ENCODE results near the gene NOS1AP.
"Not testable (repeated sequence)": the region's sequence is repeated elsewhere in the genome, so short reads cannot be mapped to it uniquely, and the experiment has no call there.

Gene NOS1AP

DNA sequence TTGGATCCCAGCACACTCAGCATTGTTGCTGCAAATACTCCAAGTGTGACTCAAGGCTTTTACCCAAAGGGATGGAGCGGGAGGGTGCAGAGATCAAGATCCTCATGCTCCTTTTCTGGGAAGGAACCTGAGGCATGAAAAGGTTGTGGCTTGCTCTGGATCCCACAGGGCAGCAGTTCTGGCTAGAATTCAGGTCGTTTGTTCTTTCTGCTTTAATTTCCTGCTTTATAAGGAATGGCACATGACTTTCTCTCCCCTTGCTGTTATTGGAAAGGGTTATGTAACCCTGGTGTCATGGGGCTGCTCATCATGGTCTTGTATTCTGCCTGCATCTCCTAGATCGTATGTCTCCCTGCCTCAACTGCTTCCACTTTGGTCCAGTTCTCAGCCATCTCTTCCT, 101.6 kb downstream of the NOS1AP start:
- ChIA-PET CTCF (interaction anchor here (1.1 kb wide), 1 partner anchor 9 kb away, joined by 3 read pairs; no protein-coding TSS in a partner anchor), POLR2A (no interaction called here)
- TF ChIP-seq, protein P1, sequence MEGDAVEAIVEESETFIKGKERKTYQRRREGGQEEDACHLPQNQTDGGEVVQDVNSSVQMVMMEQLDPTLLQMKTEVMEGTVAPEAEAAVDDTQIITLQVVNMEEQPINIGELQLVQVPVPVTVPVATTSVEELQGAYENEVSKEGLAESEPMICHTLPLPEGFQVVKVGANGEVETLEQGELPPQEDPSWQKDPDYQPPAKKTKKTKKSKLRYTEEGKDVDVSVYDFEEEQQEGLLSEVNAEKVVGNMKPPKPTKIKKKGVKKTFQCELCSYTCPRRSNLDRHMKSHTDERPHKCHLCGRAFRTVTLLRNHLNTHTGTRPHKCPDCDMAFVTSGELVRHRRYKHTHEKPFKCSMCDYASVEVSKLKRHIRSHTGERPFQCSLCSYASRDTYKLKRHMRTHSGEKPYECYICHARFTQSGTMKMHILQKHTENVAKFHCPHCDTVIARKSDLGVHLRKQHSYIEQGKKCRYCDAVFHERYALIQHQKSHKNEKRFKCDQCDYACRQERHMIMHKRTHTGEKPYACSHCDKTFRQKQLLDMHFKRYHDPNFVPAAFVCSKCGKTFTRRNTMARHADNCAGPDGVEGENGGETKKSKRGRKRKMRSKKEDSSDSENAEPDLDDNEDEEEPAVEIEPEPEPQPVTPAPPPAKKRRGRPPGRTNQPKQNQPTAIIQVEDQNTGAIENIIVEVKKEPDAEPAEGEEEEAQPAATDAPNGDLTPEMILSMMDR (IDR thresholded peaks at IDR 0.05; ENCODE audit: control extremely low read depth, extremely low read depth, low read depth, missing control alignments), result no peak
- DNase-seq (ENCODE audit: extremely low spot score), result no peak

GRCh38 chr1:162172311-162173102, 103.0 kb downstream of the NOS1AP start:
- POLR2A ChIA-PET, result no interaction called here

DNA sequence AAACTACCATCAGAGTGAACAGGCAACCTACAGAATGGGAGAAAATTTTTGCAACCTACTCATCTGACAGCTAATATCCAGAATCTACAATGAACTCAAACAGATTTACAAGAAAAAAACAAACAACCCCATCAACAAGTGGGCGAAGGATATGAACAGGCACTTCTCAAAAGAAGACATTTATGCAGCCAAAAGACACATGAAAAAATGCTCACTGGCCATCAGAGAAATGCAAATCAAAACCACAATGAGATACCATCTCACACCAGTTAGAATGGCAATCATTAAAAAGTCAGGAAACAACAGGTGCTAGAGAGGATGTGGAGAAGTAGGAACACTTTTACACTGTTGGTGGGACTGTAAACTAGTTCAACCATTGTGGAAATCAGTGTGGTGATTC, 104.1 kb downstream of the NOS1AP start:
- DNase-seq (ENCODE audit: extremely low spot score); POLR2A ChIA-PET; CTCF ChIA-PET: not testable (repeated sequence)

More at GRCh38 chr1:162172311-162173102, 103.0 kb downstream of the NOS1AP start:
- CTCF ChIA-PET, result no interaction called here
- DNase-seq (ENCODE audit: extremely low spot score), result no peak
- TF ChIP-seq, protein P1 (IDR thresholded peaks at IDR 0.05; ENCODE audit: control extremely low read depth, extremely low read depth, low read depth, missing control alignments), result no peak

- DNase-seq (ENCODE audit: extremely low spot score); POLR2A ChIA-PET; CTCF ChIA-PET: not testable (repeated sequence)
Observed at GRCh38 chr1:162174027-162174426, 104.5 kb downstream of the NOS1AP start.

DNA sequence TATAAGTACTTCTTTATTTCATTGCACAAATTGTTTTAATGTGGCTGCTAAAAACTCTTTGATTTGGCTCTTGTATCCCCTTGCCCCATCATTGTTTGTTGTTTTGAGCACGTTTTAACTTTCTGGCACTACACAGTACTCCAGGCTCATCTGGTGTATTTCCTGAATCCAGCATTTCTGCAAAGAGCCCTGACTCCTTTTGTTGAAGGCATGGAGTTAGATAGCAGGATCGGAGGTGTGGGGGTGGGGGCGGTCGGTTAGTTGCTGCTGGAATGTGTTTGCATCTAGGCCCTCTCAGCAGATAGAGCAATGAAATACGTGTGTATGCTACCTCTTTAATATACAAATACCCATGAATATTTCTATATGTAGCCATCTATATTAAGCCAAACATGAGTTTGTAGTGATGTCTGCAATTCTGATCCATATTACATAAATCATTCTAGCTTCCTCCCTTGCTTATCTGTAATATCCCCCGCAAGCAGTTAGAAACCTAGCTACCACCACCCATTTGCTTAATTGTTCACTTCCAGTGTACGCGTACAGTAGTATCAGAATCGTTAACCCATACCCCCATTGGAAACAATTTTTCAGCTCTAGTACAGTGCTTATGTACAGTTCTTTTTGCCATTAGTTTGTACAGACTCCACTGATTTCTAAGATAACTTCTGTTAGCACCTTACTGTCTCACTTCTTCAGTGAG, 106.0 kb downstream of the NOS1AP start:
- POLR2A ChIA-PET, result interaction anchor here (0.6 kb wide), 1 partner anchor 23 kb away, joined by 5 read pairs; no protein-coding TSS in a partner anchor
- no peak for DNase-seq (ENCODE audit: extremely low spot score)
- TF ChIP-seq, protein P1 (IDR thresholded peaks at IDR 0.05; ENCODE audit: control extremely low read depth, extremely low read depth, low read depth, missing control alignments), result no peak
- CTCF ChIA-PET, result no interaction called here

- TF ChIP-seq, protein P1 (IDR thresholded peaks at IDR 0.05; ENCODE audit: control extremely low read depth, extremely low read depth, low read depth, missing control alignments), result no peak
- CTCF ChIA-PET, result interaction anchor here (1.3 kb wide), 1 partner anchor 25 kb away, joined by 3 read pairs; no protein-coding TSS in a partner anchor
- DNase-seq (ENCODE audit: extremely low spot score), result no peak
- POLR2A ChIA-PET, result no interaction called here
Observed at GRCh38 chr1:162177126-162177525, 107.6 kb downstream of the NOS1AP start.

GRCh38 chr1:162178432-162178831, 108.9 kb downstream of the NOS1AP start:
- ChIA-PET POLR2A (no interaction called here), CTCF (interaction anchor here (1.4 to 1.6 kb wide), 2 partner anchors 12 to 27 kb away, joined by 5 to 7 read pairs; no protein-coding TSS in a partner anchor)
- TF ChIP-seq, protein P1 (IDR thresholded peaks at IDR 0.05; ENCODE audit: control extremely low read depth, extremely low read depth, low read depth, missing control alignments), result no peak
- no peak for DNase-seq (ENCODE audit: extremely low spot score)
